HG02763 (cell line): ENCODE measurements around the gene SLC39A6.
A peak's percentile ranks its signal among the peaks of the same experiment; 100 is the strongest.
"Not testable (repeated sequence)": the region's sequence is repeated elsewhere in the genome, so short reads cannot be mapped to it uniquely, and the experiment has no call there.

Source experiments
- ATAC-seq: cut with Tn5 transposase; IDR thresholded peaks from one replicate; pipeline ENCODE4 v1.9.1; 2021; ENCODE audit warnings: mild to moderate bottlenecking, moderate library complexity; ENCODE audit not compliant: unreplicated experiment

Gene SLC39A6

DNA sequence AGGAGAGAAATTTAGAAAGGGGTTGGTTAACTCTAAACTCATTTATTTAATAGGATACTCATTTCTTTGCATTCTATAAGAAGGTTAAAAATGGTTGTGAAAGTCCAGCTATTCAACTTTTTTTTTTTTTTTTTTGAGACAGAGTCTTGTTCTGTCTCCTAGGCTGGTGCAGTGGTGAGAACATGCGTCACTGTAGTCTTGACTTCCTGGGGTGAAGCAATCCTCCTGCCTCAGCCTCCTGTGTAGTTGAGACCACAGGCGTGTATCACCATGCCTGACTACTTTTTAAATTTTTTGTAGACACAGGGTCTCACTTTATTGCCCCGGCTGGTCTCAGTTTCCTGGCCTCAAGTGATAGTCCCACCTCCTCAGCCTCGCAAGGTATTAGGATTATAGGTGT lies 12.4 kb upstream of the SLC39A6 start:
- no peak for ATAC-seq

DNA sequence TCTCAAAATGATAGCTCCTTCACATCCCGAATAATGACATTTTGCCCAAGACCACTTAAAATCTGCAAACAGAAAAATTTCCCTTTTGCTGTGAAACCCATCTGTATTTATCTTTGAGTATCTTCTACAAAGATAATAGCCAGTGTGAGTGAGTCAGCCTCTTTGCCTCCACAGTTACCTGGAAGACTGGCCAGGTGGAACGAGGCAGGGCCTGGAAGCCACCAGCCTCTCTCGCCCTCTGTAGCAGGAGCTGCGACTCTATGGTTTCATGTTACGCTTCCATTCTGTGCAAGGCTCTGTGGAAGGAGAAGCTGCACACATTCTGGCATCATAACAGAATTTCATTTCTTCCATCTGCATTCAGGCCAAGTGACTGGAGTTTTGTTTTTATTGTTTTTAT lies 10.1 kb upstream of the SLC39A6 start:
- no peak for ATAC-seq

DNA sequence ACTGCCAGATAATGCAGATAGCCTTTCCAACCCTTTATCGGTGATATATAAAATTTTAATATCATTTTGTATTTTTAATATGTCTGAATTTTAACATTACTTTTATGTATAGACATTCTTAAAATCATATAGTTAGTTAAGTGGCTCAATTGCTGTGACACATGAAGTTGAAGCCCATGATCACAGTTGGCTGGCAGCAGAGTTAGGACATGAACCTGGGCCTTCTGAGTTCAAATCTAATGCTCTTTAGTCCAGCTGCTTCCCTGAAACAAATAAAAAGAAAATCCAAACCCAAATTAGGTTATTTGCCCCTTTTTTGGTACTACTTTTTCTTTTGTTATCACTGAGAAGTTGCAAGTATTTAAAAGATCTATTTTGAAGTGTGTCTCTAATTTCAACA lies 6.1 kb upstream of the SLC39A6 start:
- no peak for ATAC-seq

DNA sequence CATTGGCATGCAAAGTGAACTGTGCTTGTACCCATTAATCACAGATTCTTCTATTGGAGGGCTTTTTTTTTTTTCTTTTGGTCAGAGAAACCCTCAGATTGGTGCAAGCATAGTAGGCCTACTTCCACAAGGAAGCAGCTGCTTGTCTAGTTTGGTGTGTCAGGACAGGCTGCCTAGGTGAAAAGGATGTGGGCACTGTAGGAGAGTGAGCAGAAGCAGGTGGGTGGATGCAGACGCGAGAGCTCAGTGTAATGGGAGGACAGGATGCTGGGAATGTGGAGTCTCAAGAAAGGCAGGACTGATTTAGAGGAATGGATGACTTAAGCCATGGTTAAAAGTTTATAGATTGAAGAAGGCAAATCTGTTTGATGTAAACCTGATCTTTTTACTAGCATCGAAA lies 3.6 kb upstream of the SLC39A6 start:
- ATAC-seq: no peak

DNA sequence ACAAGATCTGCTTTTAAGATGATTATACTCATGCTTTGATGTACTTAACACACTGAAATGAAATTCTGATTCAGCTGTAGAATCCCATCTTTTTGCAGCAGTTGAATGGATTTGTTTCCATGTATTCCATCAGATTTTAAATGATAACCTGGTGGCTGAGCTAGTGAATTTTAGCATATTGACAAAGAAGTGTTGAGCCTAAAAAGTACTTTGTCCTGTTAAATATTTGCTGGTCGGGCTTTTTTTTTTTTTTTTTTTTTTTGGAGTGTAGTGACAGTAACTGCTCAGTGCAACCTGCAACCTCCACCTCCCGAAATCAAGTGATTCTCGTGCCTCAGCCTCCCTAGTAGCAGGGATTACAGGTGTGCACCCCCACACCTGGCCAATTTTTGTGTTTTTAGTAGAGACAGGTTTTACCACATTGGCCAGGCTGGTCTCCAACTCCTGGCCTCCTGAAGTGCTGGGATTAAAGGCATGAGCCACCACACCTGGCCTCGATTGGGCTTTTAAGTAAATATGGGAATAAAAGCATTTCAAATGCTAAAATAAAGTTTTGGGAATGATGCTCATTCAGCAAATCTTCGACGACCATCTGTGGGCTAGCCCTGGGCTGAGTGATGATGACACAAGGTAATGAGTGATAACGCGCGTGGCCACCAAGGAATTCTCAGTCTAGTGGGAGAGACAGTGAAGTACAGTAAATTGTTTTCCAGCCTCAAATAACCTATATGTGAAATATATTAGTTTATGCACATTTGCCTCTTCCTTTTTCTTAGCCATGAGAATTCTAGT lies 2.7 kb upstream of the SLC39A6 start:
- ATAC-seq: no peak

DNA sequence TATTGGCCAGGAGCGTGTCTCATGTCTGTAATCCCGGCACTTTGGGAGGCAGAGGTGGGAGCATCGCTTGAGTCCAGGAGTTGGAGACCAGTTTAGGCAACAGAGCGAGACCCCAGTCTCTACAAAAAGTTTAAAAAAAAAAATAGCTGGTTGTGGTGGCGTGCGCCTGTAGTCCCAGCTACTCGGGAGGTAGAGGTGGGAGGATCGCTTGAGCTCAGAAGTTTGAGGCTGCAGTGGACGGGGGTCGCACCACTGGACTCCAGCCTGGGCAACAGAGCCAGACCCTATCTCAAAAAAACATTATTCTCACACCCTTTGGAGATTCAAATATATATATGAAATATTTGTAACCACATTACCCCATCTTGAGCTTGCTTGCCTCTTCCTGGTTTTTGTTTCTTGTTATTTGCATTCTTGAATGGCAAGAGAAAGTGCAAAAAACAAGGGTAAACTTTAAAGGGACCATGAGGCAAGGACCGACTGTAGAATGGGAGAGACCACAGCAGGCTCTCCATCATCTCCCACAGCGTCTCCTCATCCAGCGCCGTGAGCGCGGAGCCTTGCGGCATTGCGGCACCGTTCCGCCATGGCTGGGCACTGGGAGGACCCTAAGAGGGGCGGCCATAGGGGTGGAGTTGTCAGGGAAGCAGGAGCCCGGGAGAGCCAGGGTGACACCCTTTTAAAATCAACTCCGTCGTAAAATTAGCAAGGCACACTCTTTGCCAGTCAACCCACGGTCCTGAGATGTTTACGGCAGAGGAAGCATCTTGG lies 1.9 kb upstream of the SLC39A6 start:
- no peak for ATAC-seq

DNA sequence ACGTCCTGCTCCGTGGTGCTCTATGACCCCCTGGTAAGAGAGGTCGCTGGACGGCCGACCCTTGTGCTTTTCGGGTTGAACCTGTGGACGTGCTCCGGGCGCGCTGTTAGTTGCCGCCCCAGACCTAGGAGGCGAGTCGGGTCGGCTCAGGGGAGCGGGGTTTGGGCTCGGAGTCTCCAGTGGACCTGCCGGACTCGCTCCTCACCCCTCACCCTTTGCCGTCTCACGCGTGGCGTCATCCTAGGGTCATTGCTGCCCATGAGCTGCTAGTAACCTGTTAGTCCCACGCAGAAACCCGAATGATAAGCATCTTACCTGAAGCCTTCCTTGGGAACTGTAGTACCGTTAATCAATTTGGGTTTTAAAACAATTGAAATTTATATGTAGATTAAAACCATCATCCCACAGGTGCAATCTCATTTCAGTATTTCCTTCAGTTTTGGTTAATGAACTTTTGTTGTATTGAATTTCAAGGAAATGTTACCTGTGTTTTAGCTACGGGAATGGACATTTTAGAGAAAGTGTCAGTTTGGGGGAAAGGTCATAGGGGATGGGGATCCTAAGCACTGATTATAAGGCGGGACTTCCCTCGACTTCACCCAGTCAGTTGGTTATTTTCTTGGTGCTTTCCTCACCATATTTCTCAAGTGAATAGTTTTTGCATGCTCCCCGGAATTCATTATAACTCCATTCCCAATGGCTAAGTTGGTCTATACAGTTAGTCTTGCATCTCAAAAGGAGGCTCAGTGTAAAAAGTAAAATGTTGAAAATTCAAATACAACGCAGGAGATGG lies 1.1 kb upstream of the SLC39A6 start:
- ATAC-seq: peak; percentile 16

DNA sequence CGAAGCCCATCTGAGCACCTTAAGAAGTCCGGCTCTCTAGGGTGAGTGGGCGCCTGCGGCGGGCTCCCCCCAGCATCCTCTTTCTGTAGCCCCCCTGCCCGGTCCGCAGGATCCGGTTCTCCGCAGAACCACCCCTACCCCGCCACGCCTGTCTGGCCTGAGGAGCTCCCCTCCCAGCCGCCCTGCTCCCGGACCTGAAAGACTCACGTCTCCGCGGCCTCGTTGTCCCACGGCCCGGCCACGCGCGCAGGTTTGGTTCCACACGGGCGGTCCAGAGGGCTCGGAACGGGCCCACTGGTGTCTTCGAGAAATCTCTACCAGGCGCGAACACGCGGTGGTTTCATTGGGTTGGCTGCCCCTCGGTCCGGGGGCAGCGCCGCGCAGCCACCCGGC lies 237 bp downstream of the SLC39A6 start:
- peak; percentile 9 for ATAC-seq

DNA sequence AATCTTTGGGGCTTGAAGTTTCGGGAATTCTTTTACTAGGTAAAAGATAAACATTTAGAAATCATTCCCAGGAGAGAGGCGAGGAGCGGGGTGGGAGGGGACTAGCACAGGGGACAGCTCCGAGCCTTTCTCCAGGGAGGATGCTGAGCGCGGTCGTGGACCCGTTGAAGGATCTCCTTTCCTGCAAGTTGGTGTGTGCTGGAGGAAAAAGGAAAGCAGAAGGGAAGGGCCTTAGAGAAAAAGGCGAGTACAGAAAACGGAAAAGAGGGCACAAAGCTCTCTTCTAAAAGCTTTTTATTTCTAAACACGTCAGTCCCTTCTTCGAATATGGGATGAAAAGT lies 640 bp downstream of the SLC39A6 start:
- no peak for ATAC-seq

DNA sequence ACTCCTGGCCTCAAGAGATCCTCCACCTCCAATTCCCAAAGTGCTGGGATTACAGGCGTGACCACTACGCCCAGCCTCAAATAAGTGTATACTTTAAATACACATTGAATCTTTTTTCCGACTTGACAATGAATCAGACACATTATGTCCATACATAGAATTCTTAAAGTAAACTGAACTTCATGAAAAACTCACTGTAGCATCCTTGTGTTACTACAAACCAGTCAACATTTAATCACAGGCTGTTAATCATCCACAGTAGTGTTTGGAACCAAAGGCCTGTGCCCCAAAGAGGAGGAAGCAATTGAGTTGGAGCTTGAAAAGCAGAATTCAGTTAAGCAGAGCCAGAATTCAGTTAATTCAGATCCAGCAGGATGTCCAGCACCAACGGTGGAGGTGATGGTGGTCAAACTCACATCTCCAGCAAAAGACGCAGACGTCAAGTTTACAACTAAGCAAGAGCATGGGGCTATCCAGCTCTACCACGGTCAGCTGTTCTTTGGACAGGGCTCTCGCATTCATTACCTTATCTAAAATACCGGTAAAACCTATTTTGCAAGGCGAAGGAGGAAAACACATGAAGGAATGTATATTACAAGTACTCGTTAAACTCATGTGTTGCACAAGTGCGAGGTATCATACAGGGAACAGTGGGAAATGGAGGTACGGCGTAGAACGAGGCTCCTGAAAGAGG lies 1.2 kb downstream of the SLC39A6 start:
- no peak for ATAC-seq

DNA sequence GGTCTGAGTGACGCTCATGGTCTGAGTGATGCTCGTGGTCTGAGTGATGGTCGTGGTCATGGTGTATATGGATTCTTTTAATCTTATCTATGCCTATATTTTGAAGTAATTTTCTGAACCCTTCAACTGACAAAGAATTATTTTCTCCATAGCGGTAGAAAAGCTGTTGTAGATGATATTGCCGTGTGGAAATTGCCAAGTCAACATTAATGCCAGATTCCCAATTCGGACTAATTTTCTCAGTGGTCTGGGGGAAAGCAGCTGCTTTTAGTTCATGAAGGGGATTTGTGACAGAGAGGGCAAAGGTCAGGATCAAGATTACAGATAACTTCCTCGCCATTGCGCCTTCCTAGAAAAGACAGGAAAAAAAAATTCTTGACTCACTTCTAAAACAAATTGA lies 2.5 kb downstream of the SLC39A6 start:
- no peak for ATAC-seq

DNA sequence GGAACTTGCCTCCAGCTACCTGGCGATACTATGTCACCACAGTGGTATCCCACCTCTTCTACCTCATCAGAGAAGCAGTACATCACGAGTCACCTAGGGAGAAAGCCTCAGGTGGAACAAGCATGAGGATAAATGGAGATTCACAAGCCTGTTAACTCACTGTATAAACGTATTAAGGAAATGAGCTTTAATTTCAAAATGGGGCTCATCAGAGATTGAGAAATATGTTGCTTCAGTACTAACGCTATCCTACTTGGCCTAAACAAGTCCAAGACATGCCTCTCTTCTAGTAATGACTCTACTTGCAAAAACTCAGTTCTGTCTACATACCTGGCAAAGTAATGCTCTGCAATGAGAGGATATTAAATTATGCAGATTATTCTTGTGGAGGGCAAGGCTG lies 4.3 kb downstream of the SLC39A6 start:
- ATAC-seq: no peak

DNA sequence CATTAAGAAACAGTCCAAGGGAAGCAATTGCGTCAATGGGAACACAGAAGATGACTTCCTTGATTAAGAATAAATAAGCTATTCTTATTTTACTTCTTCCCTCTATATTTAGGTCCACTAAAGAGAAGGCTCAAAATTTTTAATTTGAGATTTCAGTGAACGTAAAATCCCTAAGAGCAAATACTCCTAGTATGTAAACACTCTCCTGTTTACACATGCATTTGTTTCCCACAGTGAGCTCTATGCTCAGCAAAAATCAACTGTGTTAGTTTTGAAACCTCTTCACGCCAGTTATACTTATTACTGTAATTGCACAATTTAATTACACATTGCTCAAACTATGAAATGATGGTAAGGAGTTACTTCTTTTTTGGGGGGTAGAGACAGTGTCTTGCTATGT lies 8.8 kb downstream of the SLC39A6 start:
- no peak for ATAC-seq

DNA sequence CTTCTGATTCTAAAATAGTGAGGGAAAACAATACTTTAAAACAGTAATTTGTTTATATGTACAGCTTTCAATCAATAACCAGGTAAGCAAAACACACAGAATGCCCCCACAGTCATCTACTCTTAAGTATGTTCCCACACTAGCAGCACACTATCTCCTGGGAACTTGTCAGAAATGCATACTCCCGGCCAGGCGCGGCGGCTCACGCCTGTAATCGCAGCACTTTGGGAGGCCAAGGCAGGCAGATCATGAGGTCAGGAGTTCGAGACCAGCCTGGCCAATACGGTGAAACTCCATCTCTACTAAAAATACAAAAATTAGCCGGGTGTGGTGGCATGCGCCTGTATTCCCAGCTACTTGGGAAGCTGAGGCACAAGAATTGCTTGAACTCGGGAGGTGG lies 12.4 kb downstream of the SLC39A6 start:
- ATAC-seq: not testable (repeated sequence)

DNA sequence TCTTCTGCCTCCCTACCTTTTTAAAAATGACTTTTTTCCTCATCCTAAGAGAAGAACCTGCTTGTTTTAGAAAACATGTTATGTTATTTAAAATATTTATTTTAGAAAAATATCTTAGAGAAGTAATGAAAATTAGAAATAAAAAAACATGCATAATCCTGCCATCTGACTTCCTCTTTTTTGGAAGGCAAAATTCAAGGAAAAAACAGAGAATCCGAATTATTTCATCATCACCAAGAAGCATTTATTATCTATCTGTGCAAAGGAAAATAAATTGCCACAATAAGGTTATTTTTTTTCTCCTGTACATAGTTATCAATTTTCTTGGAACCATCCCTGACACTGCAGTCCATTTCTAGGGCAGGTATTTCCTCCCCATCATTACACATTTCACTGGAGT lies 14.4 kb downstream of the SLC39A6 start:
- ATAC-seq: no peak

DNA sequence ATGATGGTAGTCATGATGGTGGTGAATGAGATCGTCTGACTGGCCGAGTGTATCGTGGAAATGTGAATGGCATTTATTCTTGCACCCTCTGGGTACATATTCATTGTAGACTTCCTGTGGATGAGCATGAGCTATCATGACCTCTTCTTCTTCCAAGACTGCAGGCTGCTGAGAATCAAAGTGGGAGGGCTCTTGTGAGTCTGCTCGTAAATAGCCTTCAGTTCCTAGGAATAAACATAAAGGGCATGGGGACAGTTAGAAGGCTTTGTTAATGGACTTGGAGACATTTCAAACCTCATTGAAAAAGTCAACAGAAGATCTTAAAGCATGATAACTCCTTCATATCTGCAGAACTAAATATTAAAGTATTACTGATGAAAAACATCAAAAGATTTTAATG lies 14.9 kb downstream of the SLC39A6 start:
- no peak for ATAC-seq

DNA sequence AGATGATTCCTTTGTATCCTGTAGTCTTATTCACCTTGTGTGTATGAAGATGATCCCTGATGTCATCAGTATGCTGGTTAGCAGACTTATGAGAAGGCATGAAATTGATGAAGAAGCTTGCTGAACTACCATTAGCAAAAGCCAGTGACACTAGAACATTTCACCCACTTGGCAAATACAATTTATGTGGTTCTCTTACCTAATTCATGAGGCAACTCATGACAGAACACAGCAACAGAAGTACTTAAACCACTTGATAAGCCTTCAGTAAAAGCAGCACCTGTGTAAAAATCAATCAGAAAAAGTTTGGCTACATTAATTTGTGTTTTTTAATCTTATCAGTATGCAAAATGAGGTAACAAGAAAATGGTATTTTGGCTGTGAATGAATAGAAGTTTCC lies 16.8 kb downstream of the SLC39A6 start:
- ATAC-seq: no peak

DNA sequence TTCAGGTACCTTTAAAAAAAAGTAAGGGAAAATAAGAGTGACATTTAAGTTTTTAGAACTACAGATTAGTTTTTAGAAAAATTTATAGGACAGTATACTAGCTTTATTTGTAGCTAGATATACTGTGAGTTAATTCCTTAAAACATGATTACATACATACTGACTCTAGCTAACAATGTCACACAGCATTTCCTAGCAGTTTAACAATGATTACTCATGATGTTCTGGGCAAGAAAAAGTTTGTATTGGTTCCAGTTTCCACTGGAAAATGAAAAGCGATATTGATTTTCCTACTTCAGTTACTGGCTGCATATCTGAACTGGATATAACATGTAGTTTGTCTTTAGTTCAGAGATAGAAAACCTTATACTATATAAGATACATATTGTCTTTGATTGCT lies 19.4 kb downstream of the SLC39A6 start:
- ATAC-seq: no peak

DNA sequence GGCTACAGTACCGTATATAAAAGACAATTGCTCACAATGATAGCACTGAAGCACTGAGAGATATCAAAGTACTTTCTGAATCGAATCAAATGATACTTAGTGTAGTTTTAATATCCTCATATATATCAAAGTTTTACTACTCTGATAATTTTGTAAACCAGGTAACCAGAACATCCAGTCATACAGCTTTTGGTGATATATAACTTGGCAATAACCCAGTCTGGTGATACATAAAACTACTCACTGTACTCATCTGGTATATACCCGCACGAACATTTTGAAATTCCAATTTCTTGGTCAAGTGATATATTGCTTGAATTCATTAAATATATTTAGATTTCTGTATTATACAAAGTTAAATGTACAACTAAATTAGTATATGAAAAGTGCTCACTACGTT lies 20.5 kb downstream of the SLC39A6 start:
- no peak for ATAC-seq

DNA sequence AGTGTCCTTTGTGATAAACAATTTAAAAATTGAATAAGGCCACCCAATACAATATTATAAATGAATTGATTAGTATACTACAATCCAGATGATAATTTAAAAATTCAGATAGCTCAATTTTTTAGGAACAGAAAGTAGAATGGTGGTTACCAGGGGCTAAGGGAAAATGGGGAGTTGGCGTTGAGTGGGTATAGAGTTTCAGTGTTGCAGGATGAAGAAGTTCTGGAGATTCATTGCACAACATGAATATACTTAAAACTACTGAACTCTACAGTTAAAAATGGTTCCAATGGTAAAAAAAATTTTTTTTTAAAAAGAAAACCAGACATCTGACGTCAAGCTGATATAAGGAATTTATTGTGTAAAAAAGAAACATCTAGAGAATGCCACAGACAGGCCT lies 20.9 kb downstream of the SLC39A6 start:
- no peak for ATAC-seq

DNA sequence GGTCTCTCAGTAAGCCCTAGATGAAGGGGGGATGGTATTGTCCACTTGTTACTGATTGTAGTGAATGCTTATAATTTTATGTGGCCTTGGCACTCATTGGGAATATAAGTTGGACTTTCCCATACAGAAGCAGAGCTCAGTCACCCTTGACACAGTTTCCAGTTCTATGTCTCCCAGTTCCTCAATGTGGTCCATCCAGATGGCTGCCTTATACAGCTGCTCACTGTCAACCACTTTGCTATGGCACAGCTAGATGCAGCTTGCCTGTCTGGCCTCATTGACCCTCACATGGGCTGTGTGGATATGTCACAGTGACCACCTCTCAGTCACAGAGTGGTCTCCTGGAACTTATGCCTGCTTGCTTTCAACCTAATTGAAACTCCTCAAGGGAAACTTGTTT lies 21.7 kb downstream of the SLC39A6 start:
- no peak for ATAC-seq
